Measurements from ENCODE around the gene FAM72D.
"Not testable (repeated sequence)": the region's sequence is repeated elsewhere in the genome, so short reads cannot be mapped to it uniquely, and the experiment has no call there.

The FAM72D gene

DNA sequence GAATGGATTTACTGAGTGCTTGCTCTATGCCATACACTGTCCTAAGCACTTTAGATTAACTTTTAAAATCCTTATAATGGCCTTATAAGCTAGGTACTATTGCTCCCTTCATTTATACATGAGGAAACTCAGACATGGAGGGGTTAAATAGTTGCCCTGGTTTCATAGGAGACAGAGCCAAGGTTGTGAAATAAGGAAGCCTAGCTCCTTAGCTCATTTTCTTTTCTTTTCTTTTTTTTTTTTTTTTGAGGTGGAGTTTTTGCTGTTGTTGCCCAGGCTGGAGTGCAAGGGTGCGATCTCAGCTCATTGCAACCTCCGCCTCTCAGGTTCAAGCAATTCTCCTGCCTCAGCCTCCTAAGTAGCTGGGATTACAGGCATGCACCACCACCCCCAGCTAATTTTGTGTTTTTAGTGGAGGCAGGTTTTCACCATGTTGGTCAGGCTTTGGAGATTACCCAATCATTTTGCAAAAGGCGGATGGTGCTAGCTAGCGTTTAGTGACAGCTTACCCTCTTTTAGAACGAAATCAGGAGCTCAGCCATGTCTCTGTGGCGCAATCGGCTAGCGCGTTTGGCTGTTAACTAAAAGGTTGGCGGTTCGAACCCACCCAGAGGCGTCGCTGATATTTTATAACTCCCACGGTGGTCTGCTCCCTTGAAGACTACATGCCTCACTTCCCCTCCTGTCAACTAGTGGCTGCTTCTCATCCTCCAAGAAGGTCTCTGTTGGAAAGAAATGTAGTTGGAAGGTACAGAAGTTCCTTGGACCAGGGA lies 33.1 kb downstream of the FAM72D start:
- H3K36me3 ChIP-seq (ENCODE audit: insufficient read depth, low read length); H3K4me3 ChIP-seq (ENCODE audit: low read depth in 1 of 2, low read length in 2 of 2); H3K9ac ChIP-seq (ENCODE audit: low read length); H3K9me3 ChIP-seq (ENCODE audit: low read length); H3K4me1 ChIP-seq (ENCODE audit: insufficient read depth, low read length); H3K27ac ChIP-seq (ENCODE audit: low read depth, low read length); H3K27me3 ChIP-seq (ENCODE audit: control insufficient read depth in 1 of 2, insufficient read depth in 2 of 2, low read length in 2 of 2): not testable (repeated sequence)

GRCh38 chr1:145134476-145134875 lies 38.7 kb downstream of the FAM72D start:
- not testable (repeated sequence) for H3K4me1 ChIP-seq (ENCODE audit: insufficient read depth, low read length); H3K27me3 ChIP-seq (ENCODE audit: control insufficient read depth in 1 of 2, insufficient read depth in 2 of 2, low read length in 2 of 2); H3K36me3 ChIP-seq (ENCODE audit: insufficient read depth, low read length); H3K27ac ChIP-seq (ENCODE audit: low read depth, low read length); H3K9ac ChIP-seq (ENCODE audit: low read length); H3K4me3 ChIP-seq (ENCODE audit: low read depth in 1 of 2, low read length in 2 of 2); H3K9me3 ChIP-seq (ENCODE audit: low read length)

DNA sequence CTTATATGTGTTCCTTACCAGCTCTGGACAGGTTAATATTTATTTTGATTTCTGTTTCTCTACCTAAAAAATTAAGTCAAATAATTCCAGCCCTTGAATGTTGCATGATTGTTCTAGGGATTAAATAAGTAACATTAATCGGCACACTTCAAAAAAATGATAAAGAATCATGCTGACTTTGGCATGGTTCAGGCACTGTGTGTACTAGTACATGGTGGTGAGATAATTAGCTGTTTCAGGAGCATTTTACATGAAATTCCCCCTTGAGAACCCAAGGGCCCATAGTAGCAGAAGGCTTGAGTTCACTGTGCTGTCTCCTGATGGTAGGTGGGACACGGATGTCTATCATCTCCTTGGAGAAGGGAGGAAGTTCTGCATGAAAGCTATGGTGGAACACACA lies 44.8 kb downstream of the FAM72D start:
- H3K4me3 ChIP-seq (ENCODE audit: low read depth in 1 of 2, low read length in 2 of 2); H3K27me3 ChIP-seq (ENCODE audit: control insufficient read depth in 1 of 2, insufficient read depth in 2 of 2, low read length in 2 of 2); H3K9me3 ChIP-seq (ENCODE audit: low read length); H3K27ac ChIP-seq (ENCODE audit: low read depth, low read length); H3K36me3 ChIP-seq (ENCODE audit: insufficient read depth, low read length); H3K4me1 ChIP-seq (ENCODE audit: insufficient read depth, low read length); H3K9ac ChIP-seq (ENCODE audit: low read length): not testable (repeated sequence)

- H3K27me3 ChIP-seq (ENCODE audit: control insufficient read depth in 1 of 2, insufficient read depth in 2 of 2, low read length in 2 of 2); H3K9ac ChIP-seq (ENCODE audit: low read length); H3K4me1 ChIP-seq (ENCODE audit: insufficient read depth, low read length); H3K9me3 ChIP-seq (ENCODE audit: low read length); H3K27ac ChIP-seq (ENCODE audit: low read depth, low read length); H3K4me3 ChIP-seq (ENCODE audit: low read depth in 1 of 2, low read length in 2 of 2); H3K36me3 ChIP-seq (ENCODE audit: insufficient read depth, low read length): not testable (repeated sequence)
Measured at GRCh38 chr1:145144264-145144913, 48.6 kb downstream of the FAM72D start.

DNA sequence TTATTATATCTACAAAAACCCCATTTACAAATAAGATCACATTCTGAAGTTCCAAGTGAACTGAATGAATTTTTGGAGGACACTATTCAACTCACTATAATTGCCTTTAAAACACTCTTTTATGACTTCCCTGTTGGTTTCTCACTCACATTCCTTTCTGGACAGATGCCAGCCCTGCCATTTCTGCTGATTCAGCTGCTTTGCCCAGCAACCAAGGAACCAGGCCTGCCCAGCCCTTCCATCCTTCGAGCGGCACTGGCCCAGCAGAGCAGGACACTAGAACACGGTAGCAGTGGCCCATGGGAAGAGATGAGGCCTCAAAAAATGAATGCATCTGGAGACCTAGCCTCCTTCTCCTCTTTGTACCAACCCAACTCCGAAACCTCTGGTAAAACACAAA lies 50.5 kb downstream of the FAM72D start:
- not testable (repeated sequence) for H3K27me3 ChIP-seq (ENCODE audit: control insufficient read depth in 1 of 2, insufficient read depth in 2 of 2, low read length in 2 of 2); H3K36me3 ChIP-seq (ENCODE audit: insufficient read depth, low read length); H3K9me3 ChIP-seq (ENCODE audit: low read length); H3K9ac ChIP-seq (ENCODE audit: low read length); H3K27ac ChIP-seq (ENCODE audit: low read depth, low read length); H3K4me3 ChIP-seq (ENCODE audit: low read depth in 1 of 2, low read length in 2 of 2); H3K4me1 ChIP-seq (ENCODE audit: insufficient read depth, low read length)

DNA sequence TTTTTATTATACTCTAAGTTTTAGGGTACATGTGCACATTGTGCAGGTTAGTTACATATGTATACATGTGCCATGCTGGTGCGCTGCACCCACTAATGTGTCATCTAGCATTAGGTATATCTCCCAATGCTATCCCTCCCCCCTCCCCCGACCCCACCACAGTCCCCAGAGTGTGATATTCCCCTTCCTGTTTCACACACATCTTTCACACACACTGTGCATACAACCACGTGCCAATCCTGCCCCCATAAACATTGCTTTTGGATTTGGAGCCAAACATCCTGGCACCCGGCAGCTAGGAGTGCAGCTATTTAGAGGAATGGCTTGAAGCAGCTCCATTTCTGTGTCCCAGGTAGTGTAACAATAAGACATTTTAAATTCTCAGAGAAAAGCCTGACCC lies 51.4 kb downstream of the FAM72D start:
- not testable (repeated sequence) for H3K27ac ChIP-seq (ENCODE audit: low read depth, low read length); H3K9me3 ChIP-seq (ENCODE audit: low read length); H3K4me3 ChIP-seq (ENCODE audit: low read depth in 1 of 2, low read length in 2 of 2); H3K27me3 ChIP-seq (ENCODE audit: control insufficient read depth in 1 of 2, insufficient read depth in 2 of 2, low read length in 2 of 2); H3K4me1 ChIP-seq (ENCODE audit: insufficient read depth, low read length); H3K9ac ChIP-seq (ENCODE audit: low read length); H3K36me3 ChIP-seq (ENCODE audit: insufficient read depth, low read length)

DNA sequence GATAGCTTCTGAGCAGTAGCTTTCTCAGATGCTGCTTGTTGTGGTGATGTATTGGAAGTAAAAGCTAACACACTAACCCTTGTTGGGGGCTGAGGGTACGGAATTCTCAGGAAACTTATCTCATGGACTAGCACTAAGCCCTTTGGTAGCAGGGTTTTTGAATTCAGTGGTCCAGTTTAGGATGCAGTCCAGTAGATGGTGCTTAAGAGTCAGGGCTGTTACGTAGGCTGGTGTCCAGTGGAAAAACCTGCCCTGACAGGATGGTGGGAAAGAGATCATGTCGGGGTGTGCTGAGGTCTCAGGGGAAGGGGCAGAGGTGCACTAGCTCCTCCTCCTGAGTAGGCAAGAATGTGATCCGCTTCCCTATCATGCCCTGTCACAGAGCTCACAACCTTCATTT lies 59.6 kb downstream of the FAM72D start:
- not testable (repeated sequence) for H3K27me3 ChIP-seq (ENCODE audit: control insufficient read depth in 1 of 2, insufficient read depth in 2 of 2, low read length in 2 of 2); H3K4me3 ChIP-seq (ENCODE audit: low read depth in 1 of 2, low read length in 2 of 2); H3K9ac ChIP-seq (ENCODE audit: low read length); H3K4me1 ChIP-seq (ENCODE audit: insufficient read depth, low read length); H3K27ac ChIP-seq (ENCODE audit: low read depth, low read length); H3K36me3 ChIP-seq (ENCODE audit: insufficient read depth, low read length); H3K9me3 ChIP-seq (ENCODE audit: low read length)

- H3K4me3 ChIP-seq (ENCODE audit: low read depth in 1 of 2, low read length in 2 of 2); H3K27me3 ChIP-seq (ENCODE audit: control insufficient read depth in 1 of 2, insufficient read depth in 2 of 2, low read length in 2 of 2); H3K36me3 ChIP-seq (ENCODE audit: insufficient read depth, low read length); H3K27ac ChIP-seq (ENCODE audit: low read depth, low read length); H3K9ac ChIP-seq (ENCODE audit: low read length); H3K9me3 ChIP-seq (ENCODE audit: low read length); H3K4me1 ChIP-seq (ENCODE audit: insufficient read depth, low read length): not testable (repeated sequence)
Measured at GRCh38 chr1:145155873-145156272, 60.1 kb downstream of the FAM72D start.

DNA sequence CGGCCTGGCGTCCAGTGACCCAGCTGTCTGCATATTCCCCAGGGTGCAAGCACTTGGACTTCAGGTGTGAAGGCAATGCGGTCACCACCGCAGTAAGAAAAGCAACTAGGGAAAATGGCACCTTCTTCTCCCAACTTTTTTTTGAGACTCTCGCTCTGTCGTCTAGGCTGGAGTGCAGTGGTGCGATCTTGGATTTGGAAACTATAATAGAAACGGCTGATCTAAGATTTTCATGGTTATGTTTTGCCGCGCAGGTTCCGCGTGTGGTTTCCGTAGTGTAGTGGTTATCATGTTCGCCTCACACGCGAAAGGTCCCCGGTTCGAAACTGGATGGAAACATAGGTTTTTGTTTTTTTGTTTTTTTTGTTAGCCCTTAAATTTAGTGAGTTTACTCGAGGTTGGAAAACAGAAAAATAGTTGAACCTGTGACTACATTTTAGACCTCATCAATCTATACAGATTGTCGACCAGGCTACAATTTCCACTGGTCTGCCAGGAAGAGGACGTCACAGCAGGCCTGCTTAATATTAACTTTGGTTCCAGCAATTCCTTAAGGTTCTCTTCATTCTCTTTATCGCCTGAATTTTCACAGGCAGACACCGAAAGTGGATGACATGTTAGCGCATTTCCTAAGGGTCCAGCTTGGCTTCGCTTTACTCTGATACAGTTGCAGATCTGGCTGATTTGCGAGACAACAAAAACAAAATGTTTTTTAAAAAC lies 61.3 kb downstream of the FAM72D start:
- not testable (repeated sequence) for H3K9ac ChIP-seq (ENCODE audit: low read length); H3K27me3 ChIP-seq (ENCODE audit: control insufficient read depth in 1 of 2, insufficient read depth in 2 of 2, low read length in 2 of 2); H3K4me3 ChIP-seq (ENCODE audit: low read depth in 1 of 2, low read length in 2 of 2); H3K9me3 ChIP-seq (ENCODE audit: low read length); H3K27ac ChIP-seq (ENCODE audit: low read depth, low read length); H3K36me3 ChIP-seq (ENCODE audit: insufficient read depth, low read length); H3K4me1 ChIP-seq (ENCODE audit: insufficient read depth, low read length)

GRCh38 chr1:145157715-145158114 lies 61.9 kb downstream of the FAM72D start:
- not testable (repeated sequence) for H3K36me3 ChIP-seq (ENCODE audit: insufficient read depth, low read length); H3K4me3 ChIP-seq (ENCODE audit: low read depth in 1 of 2, low read length in 2 of 2); H3K27me3 ChIP-seq (ENCODE audit: control insufficient read depth in 1 of 2, insufficient read depth in 2 of 2, low read length in 2 of 2); H3K9me3 ChIP-seq (ENCODE audit: low read length); H3K27ac ChIP-seq (ENCODE audit: low read depth, low read length); H3K4me1 ChIP-seq (ENCODE audit: insufficient read depth, low read length); H3K9ac ChIP-seq (ENCODE audit: low read length)

DNA sequence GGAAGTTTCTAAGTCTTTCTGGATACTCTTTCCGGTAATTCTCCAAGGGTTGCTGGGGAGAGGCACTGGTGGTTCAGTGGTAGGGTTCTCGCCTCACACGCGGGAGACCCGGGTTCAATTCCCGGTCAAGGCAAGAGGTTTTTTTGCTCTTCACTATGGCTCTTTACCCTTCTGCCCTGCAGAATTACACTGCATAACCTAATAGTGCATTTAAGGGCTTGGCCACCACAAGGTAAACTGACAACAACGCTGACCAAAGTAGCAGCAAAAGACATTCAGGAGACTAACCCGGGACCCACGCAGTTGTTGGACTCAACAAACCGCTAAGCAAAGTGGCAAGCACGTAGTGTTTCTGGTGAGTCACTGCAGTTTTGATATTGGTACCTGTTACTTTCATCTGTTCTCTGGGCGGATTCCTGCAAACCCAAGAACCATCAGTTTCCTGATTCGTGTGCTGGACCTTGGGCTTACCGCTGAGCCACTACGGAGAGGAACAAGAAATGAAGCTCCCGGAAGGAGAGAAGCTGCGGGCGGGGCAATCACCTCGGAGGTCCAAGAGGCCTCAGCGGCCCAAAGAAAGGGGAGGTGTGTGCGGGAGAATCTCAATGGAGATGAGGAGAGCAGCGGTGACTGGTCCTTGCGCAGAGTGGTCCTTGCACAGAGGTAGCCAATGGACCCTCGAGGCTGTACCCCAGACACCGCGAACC lies 65.4 kb downstream of the FAM72D start:
- H3K4me3 ChIP-seq (ENCODE audit: low read depth in 1 of 2, low read length in 2 of 2): not testable (repeated sequence)

More for the DNA sequence above, 65.4 kb downstream of the FAM72D start:
- H3K27ac ChIP-seq (ENCODE audit: low read depth, low read length); H3K9ac ChIP-seq (ENCODE audit: low read length); H3K9me3 ChIP-seq (ENCODE audit: low read length); H3K4me1 ChIP-seq (ENCODE audit: insufficient read depth, low read length); H3K27me3 ChIP-seq (ENCODE audit: control insufficient read depth in 1 of 2, insufficient read depth in 2 of 2, low read length in 2 of 2); H3K36me3 ChIP-seq (ENCODE audit: insufficient read depth, low read length): not testable (repeated sequence)
